ENCODE results near the gene IGFBP7. TPM values are rescaled to one million over a fixed set of nuclear protein-coding genes. Genes with fewer than 3 reads are reported as not detected.

Gene IGFBP7
- total RNA-seq, 1 donor from 2014 or later = 6,655 TPM

DNA sequence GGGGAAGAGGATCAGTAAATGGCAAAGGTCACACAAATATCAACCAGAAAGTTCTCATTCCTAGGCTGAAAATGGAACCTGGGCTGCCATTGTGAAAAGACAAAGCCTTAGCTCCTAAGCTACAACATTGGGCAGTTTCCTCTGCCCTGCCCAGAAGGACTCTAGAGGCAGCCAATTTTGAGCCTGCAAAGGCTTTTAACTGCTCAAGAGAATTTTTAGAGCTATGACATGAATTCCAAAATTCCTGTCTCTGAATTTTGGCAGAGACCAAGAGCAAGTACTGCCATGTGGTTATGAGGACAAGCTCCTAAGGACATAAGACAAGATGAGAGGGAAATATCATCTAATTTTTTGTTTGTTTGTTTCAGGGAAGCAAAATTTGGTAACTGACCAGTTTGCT lies 29.6 kb upstream of the IGFBP7 start:
- Histone ChIP-seq H3K36me3 (no peaks in the 10 kb centered on the region), H3K4me1 (peaks cover 0 to 4% of the 10 kb centered on the region in 2 donors), H3K27me3 (no peaks in the 10 kb centered on the region), H3K27ac (peak overlapping the region; percentile 46 to 55), H3K4me3 (no peak overlapping the region), H3K9me3 (no peaks in the 10 kb centered on the region)
- TF ChIP-seq, protein P1, sequence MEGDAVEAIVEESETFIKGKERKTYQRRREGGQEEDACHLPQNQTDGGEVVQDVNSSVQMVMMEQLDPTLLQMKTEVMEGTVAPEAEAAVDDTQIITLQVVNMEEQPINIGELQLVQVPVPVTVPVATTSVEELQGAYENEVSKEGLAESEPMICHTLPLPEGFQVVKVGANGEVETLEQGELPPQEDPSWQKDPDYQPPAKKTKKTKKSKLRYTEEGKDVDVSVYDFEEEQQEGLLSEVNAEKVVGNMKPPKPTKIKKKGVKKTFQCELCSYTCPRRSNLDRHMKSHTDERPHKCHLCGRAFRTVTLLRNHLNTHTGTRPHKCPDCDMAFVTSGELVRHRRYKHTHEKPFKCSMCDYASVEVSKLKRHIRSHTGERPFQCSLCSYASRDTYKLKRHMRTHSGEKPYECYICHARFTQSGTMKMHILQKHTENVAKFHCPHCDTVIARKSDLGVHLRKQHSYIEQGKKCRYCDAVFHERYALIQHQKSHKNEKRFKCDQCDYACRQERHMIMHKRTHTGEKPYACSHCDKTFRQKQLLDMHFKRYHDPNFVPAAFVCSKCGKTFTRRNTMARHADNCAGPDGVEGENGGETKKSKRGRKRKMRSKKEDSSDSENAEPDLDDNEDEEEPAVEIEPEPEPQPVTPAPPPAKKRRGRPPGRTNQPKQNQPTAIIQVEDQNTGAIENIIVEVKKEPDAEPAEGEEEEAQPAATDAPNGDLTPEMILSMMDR (IDR thresholded peaks at IDR 0.05) = no peak
- no peak for DNase-seq (ENCODE audit: low spot score in 2 of 2)
- intact Hi-C loops (cut with DNase I) = no loop called here

DNA sequence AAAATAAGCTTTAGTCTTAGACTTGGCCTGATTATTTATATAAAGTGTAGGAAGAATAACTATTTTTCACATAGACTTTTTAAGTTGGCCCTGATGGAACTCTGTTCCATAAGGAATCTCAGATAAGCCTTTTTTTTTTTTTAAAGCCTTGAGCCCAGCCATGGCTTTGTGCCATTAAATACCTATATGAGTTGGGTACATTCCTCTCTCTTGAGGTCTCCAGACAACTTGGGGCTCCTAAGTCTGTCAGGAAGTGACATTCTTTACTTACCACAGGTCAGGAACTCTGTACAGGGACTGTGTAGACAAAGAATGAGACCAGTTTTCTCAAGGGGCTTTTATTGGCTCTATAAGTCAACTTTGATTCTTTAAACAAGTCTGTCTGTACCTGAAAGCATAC lies 27.1 kb upstream of the IGFBP7 start:
- DNase-seq (ENCODE audit: low spot score in 2 of 2) = no peak
- H3K4me1 ChIP-seq = peaks cover 0 to 7% of the 10 kb centered on the region in 2 donors
- intact Hi-C loops (cut with DNase I) = loop anchor here (2.0 kb wide), 1 partner anchor 18 kb away; no protein-coding TSS in a partner anchor

DNA sequence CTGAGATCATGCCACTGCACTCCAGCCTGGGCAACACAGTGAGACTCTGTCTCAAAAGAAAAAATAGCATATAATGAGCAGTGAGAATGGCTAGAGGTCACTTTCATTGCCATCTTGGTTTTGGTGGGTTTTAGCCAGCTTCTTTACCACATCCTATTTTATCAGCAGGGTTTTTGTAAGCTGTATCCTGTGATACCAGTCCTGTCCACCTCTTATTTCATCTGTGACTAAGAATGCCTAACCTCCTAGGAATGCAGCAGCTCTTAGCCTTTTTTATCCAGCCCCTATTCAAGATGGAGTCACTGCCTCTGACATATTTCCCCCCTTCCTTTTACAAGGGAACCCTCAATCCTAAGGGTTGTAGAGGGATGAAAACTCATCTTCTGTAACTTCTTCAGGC lies 26.1 kb upstream of the IGFBP7 start:
- DNase-seq (ENCODE audit: low spot score in 2 of 2) = no peak
- H3K36me3 ChIP-seq = no peaks in the 10 kb centered on the region
- no peak overlapping the region for H3K27ac ChIP-seq
- no peaks in the 10 kb centered on the region for H3K27me3 ChIP-seq
- TF ChIP-seq, protein P1 (IDR thresholded peaks at IDR 0.05) = no peak
- intact Hi-C loops (cut with DNase I) = loop anchor here (2.0 kb wide), 1 partner anchor 17 kb away; no protein-coding TSS in a partner anchor
- no peaks in the 10 kb centered on the region for H3K9me3 ChIP-seq
- H3K4me3 ChIP-seq = no peak overlapping the region
- H3K4me1 ChIP-seq = peaks cover 0 to 8% of the 10 kb centered on the region in 2 donors

More for the DNA sequence above, 27.1 kb upstream of the IGFBP7 start:
- H3K27me3 ChIP-seq = no peaks in the 10 kb centered on the region
- no peak overlapping the region for H3K27ac ChIP-seq
- H3K9me3 ChIP-seq = no peaks in the 10 kb centered on the region
- TF ChIP-seq, protein P1 (IDR thresholded peaks at IDR 0.05) = no peak
- H3K36me3 ChIP-seq = no peaks in the 10 kb centered on the region
- H3K4me3 ChIP-seq = no peak overlapping the region

DNA sequence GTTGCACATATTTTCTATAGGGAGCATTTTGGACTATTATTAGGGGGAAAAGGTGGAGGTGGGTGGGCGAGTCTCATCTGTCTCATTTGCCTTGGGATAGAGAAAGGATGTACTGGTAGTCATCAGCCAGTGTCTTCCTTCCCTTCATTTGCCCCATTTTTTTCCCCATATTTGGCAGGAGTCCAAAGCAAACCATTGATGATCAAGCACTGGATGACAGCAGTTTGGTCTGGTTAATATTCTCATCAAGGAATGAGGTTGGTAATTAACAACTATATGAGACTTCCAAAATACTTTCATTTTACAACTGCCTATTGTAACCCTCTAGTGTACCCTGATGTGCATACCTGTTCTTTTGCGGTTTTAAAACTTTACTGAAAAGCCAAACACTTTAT lies 22.6 kb upstream of the IGFBP7 start:
- no peak overlapping the region for H3K27ac ChIP-seq
- DNase-seq (ENCODE audit: low spot score in 2 of 2) = no peak
- H3K4me1 ChIP-seq = peaks cover 0 to 4% of the 10 kb centered on the region in 2 donors
- TF ChIP-seq, protein P1 (IDR thresholded peaks at IDR 0.05) = no peak
- no peaks in the 10 kb centered on the region for H3K36me3 ChIP-seq
- intact Hi-C loops (cut with DNase I) = no loop called here
- no peaks in the 10 kb centered on the region for H3K9me3 ChIP-seq
- H3K27me3 ChIP-seq = no peaks in the 10 kb centered on the region
- H3K4me3 ChIP-seq = no peak overlapping the region

DNA sequence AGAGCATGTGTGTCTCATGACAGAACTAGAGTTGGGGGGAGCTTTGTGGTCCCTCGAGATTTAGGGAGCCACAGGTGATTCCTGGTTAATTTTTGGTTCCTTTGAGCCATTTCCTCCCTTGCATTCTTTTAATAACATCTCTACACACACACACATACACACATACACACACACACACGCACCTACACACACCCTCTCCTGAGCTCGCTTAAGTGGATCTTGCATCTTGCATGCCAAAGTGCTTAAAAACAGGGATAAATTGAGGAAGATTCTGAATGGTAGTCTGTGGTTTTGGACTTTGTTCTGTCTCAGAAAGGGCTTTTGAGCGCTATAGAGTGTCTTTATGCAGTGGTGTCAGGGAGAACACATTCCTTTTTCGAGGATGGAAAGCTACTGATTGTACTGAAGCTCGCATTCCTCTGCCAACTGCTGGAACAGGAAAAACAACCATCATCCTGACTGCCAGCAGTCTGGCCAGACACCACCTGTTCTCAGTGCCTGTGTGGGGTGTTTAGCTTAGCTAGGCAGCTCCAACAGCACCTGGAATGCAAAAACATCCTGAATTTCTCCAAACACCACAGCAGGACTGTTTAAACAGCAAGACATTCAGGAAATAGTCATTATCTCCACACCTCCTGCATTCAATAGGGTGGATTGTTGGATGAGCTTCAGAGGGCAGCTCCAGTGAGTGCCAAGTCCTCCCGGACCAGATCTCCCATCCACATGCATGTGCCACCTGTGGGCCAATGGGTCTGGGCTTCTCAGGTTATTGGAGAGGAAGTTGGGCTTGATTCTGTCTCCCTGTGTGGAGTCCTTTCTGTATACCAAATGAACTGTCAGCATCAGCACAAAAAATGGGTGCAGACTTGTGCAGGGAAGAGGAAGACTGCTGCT lies 21.9 kb upstream of the IGFBP7 start:
- TF ChIP-seq, protein P1 (IDR thresholded peaks at IDR 0.05) = no peak
- H3K36me3 ChIP-seq = no peaks in the 10 kb centered on the region
- DNase-seq (ENCODE audit: low spot score in 2 of 2) = no peak
- no peaks in the 10 kb centered on the region for H3K27me3 ChIP-seq
- H3K27ac ChIP-seq = peak overlapping the region in 1 of 2 donors; percentile 8
- no peaks in the 10 kb centered on the region for H3K9me3 ChIP-seq
- peaks cover 0 to 4% of the 10 kb centered on the region in 2 donors for H3K4me1 ChIP-seq
- intact Hi-C loops (cut with DNase I) = no loop called here
- H3K4me3 ChIP-seq = no peak overlapping the region
